Measurements from ENCODE around the gene SLC35E1.

DNA sequence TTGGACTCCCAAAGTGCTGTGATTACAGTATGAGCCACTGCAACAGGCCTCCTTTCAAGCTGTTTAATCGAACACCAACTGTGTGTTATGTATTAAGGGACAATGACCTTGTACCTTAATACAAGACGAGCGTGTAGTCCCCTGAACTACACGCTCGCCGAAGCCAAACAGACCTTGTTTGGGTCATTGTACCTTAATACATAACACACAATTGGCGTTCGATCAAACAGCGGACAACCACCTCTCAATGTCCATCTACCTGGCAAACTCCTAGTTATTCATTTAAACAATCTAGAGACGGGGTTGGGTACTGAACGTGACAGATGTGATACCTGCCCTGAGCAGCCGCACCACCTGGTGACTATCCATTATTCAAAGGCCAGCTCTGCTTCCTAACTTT lies 31.3 kb downstream of the SLC35E1 start:
- TF ChIP-seq, protein P1, sequence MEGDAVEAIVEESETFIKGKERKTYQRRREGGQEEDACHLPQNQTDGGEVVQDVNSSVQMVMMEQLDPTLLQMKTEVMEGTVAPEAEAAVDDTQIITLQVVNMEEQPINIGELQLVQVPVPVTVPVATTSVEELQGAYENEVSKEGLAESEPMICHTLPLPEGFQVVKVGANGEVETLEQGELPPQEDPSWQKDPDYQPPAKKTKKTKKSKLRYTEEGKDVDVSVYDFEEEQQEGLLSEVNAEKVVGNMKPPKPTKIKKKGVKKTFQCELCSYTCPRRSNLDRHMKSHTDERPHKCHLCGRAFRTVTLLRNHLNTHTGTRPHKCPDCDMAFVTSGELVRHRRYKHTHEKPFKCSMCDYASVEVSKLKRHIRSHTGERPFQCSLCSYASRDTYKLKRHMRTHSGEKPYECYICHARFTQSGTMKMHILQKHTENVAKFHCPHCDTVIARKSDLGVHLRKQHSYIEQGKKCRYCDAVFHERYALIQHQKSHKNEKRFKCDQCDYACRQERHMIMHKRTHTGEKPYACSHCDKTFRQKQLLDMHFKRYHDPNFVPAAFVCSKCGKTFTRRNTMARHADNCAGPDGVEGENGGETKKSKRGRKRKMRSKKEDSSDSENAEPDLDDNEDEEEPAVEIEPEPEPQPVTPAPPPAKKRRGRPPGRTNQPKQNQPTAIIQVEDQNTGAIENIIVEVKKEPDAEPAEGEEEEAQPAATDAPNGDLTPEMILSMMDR (IDR thresholded peaks at IDR 0.05): no peak
- TF ChIP-seq POLR2A (IDR thresholded peaks at IDR 0.05): no peak

Data from heart left ventricle (tissue), 13 donors.